Neuronal stem cell (in vitro differentiated cells): ENCODE data around the gene STRIT1.

Experiments
- DNase-seq: peaks from one replicate; pipeline ENCODE4 v3.0.0-alpha.2; 2013; ENCODE audit warnings: low spot score
- H2AFZ ChIP-seq: one replicate; pipeline ENCODE4 v1.6.1; 2013; ENCODE audit warnings: mild to moderate bottlenecking, low read length, inconsistent platforms
- H2AK5ac ChIP-seq: 2 replicates; pipeline ENCODE4 v1.6.1; 2013; ENCODE audit warnings: low read depth, mild to moderate bottlenecking, inconsistent platforms, low read length, moderate library complexity, mixed read lengths
- H2BK120ac ChIP-seq: 2 replicates; pipeline ENCODE4 v1.6.1; 2013; ENCODE audit warnings: low read depth, mild to moderate bottlenecking, inconsistent platforms, low read length, moderate library complexity, mixed read lengths
- H2BK12ac ChIP-seq: one replicate; pipeline ENCODE4 v1.6.1; 2013; ENCODE audit warnings: low read length, inconsistent platforms
- H2BK15ac ChIP-seq: 2 replicates; pipeline ENCODE4 v1.6.1; 2013; ENCODE audit warnings: mild to moderate bottlenecking, low read length, inconsistent platforms, mixed read lengths
- H2BK5ac ChIP-seq: one replicate; pipeline ENCODE4 v1.6.1; 2013; ENCODE audit warnings: inconsistent platforms, mild to moderate bottlenecking, low read length, moderate library complexity
- H3K14ac ChIP-seq: one replicate; pipeline ENCODE4 v1.6.1; 2013; ENCODE audit warnings: low read length, inconsistent platforms
- H3K18ac ChIP-seq: 2 replicates; pipeline ENCODE4 v1.6.1; 2013; ENCODE audit warnings: low read length, inconsistent platforms
- H3K23ac ChIP-seq: 2 replicates; pipeline ENCODE4 v1.6.1; 2013; ENCODE audit warnings: low read depth, mild to moderate bottlenecking, mixed read lengths, low read length, inconsistent platforms; ENCODE audit not compliant: poor library complexity
- H3K27ac ChIP-seq: replicated peaks from 3 replicates; pipeline ENCODE4 v1.5.1; 2013; ENCODE audit warnings: low read length, inconsistent platforms
- H3K27me3 ChIP-seq, 3 experiments: 2 replicates each; pipeline ENCODE4 v1.6.1; 2013; ENCODE audit warnings: low read length in 3 of 3, mild to moderate bottlenecking in 2 of 3, inconsistent platforms in 1 of 3, low read depth in 1 of 3, mixed read lengths in 1 of 3, moderate library complexity in 1 of 3; ENCODE audit not compliant: control insufficient read depth in 3 of 3, insufficient read depth in 3 of 3
- H3K36me3 ChIP-seq, 2 donors: replicated peaks in 1 of 2; 2 replicates each; pipeline ENCODE4 v1.6.1; 2013; ENCODE audit warnings: low read length in 2 of 2; ENCODE audit not compliant: control insufficient read depth in 2 of 2, insufficient read depth in 2 of 2
- H3K4ac ChIP-seq: 2 replicates; pipeline ENCODE4 v1.6.1; 2013; ENCODE audit warnings: inconsistent platforms, mild to moderate bottlenecking, low read length, moderate library complexity
- H3K4me1 ChIP-seq, 2 donors: 1 replicate in 1 of 2; 2 replicates in 1 of 2; pipeline ENCODE4 v1.6.1; 2013; ENCODE audit warnings: low read length in 2 of 2, low read depth in 1 of 2; ENCODE audit not compliant: control insufficient read depth in 2 of 2, insufficient read depth in 1 of 2
- H3K4me2 ChIP-seq: one replicate; pipeline ENCODE4 v1.6.1; 2013; ENCODE audit warnings: mild to moderate bottlenecking, low read length, inconsistent platforms; ENCODE audit not compliant: insufficient read depth, poor library complexity, severe bottlenecking
- H3K4me3 ChIP-seq, 2 donors: 2 replicates each; pipeline ENCODE4 v1.5.1; 2013; ENCODE audit warnings: low read length in 2 of 2, mild to moderate bottlenecking in 2 of 2, inconsistent platforms in 1 of 2, moderate library complexity in 1 of 2
- H3K79me1 ChIP-seq: one replicate; pipeline ENCODE4 v1.6.1; 2013; ENCODE audit warnings: low read depth, mild to moderate bottlenecking, inconsistent platforms, low read length, moderate library complexity
- H3K9ac ChIP-seq: one replicate; pipeline ENCODE4 v1.6.1; 2013; ENCODE audit warnings: mild to moderate bottlenecking, low read depth, low read length, inconsistent platforms; ENCODE audit not compliant: poor library complexity
- H3K9me3 ChIP-seq, 2 donors: replicated peaks in 1 of 2; 2 replicates each; pipeline versions ENCODE3 to v1.6.1; 2013; ENCODE audit warnings: low read length in 2 of 2, mild to moderate bottlenecking in 2 of 2, inconsistent platforms in 1 of 2, low read depth in 1 of 2, mixed read lengths in 1 of 2, moderate library complexity in 1 of 2; ENCODE audit not compliant: control insufficient read depth in 2 of 2, insufficient read depth in 1 of 2
- H4K8ac ChIP-seq: one replicate; pipeline ENCODE4 v1.6.1; 2013; ENCODE audit warnings: low read depth, mild to moderate bottlenecking, inconsistent platforms, low read length, moderate library complexity
- H4K91ac ChIP-seq: one replicate; pipeline ENCODE4 v1.6.1; 2013; ENCODE audit warnings: low read length, low read depth, mild to moderate bottlenecking, inconsistent platforms; ENCODE audit not compliant: poor library complexity
- WGBS, 2 donors: extraction: QIAGEN DNeasy Blood & Tissue Kit; methylation state at CpG; one replicate each; pipeline ENCODE4 v1.1.7; 2013; ENCODE audit warnings: missing lambda C conversion rate in 2 of 2, mixed read lengths in 1 of 2; ENCODE audit not compliant: insufficient read length in 2 of 2, insufficient replicate concordance in 1 of 2; ENCODE audit errors: extremely low coverage in 2 of 2; 5-methylcytosine and 5-hydroxymethylcytosine counted together

STRIT1 gene

GRCh38 chr3:155244699-155245098 is 48.8 kb downstream of the STRIT1 start:
- Histone ChIP-seq H3K4me1 (peaks cover 1% of the 10 kb centered on the region in 2 donors), H3K4ac (no peak overlapping the region), H4K8ac (no peak overlapping the region), H3K9me3 (peaks cover 0 to 1% of the 10 kb centered on the region in 2 donors), H2BK5ac (no peak overlapping the region), H3K4me3 (no peak overlapping the region), H2BK12ac (no peak overlapping the region), H3K23ac (no peak overlapping the region), H3K18ac (no peak overlapping the region), H3K27me3 (no peaks in the 10 kb centered on the region), H3K79me1 (no peaks in the 10 kb centered on the region), H2BK15ac (no peak overlapping the region), H2AK5ac (no peak overlapping the region), H3K27ac (no peak overlapping the region), H2AFZ (no peak overlapping the region), H4K91ac (no peak overlapping the region), H2BK120ac (no peak overlapping the region), H3K36me3 (no peaks in the 10 kb centered on the region), H3K14ac (no peak overlapping the region), H3K9ac (no peak overlapping the region), H3K4me2 (no peak overlapping the region)
- no peak for DNase-seq
- WGBS, 2 donors: no CpG with 5 or more reads among the region's 3 CpGs

GRCh38 chr3:155244216-155244615 is 49.3 kb downstream of the STRIT1 start:
- no peak overlapping the region for H4K8ac ChIP-seq
- no peak overlapping the region for H2AFZ ChIP-seq
- no CpG with 5 or more reads among the region's 1 CpG for WGBS, 2 donors
- peaks cover 0 to 6% of the 10 kb centered on the region in 2 donors for H3K9me3 ChIP-seq
- no peak overlapping the region for H2BK120ac ChIP-seq
- H3K36me3 ChIP-seq: no peaks in the 10 kb centered on the region
- no peak overlapping the region for H4K91ac ChIP-seq
- no peak overlapping the region for H3K4ac ChIP-seq
- no peak overlapping the region for H2BK12ac ChIP-seq
- no peak overlapping the region for H2BK15ac ChIP-seq
- H3K18ac ChIP-seq: no peak overlapping the region
- no peaks in the 10 kb centered on the region for H3K79me1 ChIP-seq
- H3K4me1 ChIP-seq: peaks cover 3 to 6% of the 10 kb centered on the region in 2 donors
- H3K23ac ChIP-seq: no peak overlapping the region
- H3K4me2 ChIP-seq: no peak overlapping the region
- H2AK5ac ChIP-seq: no peak overlapping the region
- H3K27me3 ChIP-seq: no peaks in the 10 kb centered on the region
- no peak for DNase-seq
- no peak overlapping the region for H3K27ac ChIP-seq
- H3K9ac ChIP-seq: no peak overlapping the region
- no peak overlapping the region for H2BK5ac ChIP-seq
- H3K4me3 ChIP-seq: no peak overlapping the region
- H3K14ac ChIP-seq: no peak overlapping the region

DNA sequence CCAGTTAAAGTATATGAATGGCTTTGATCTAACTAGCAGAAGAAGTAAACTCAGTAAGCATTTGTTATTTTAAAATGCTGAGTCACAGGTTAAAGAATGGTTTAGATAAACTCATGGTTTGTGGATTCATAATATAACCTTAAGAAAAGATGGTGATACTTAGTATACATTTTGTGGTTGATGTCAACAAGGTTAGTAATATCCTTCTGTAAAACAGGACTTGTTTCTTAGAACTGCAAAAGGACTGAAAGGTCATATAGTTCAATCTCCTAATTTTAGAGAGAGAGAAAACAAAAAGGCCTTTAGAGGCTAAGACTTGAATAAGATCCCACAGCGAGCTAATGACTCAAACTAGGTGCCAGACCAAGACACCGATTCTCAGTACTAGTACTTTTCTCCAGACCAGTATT is 50.0 kb downstream of the STRIT1 start:
- peaks cover 0 to 6% of the 10 kb centered on the region in 2 donors for H3K9me3 ChIP-seq
- H3K4me2 ChIP-seq: no peak overlapping the region
- H3K79me1 ChIP-seq: no peaks in the 10 kb centered on the region
- H3K4me3 ChIP-seq: no peak overlapping the region
- no peaks in the 10 kb centered on the region for H3K36me3 ChIP-seq
- no peak overlapping the region for H2BK120ac ChIP-seq
- no peak overlapping the region for H3K18ac ChIP-seq
- no peak overlapping the region for H3K14ac ChIP-seq
- H3K27me3 ChIP-seq: no peaks in the 10 kb centered on the region
- no peak for DNase-seq
- no peak overlapping the region for H2BK5ac ChIP-seq
- no CpG with 5 or more reads among the region's 2 CpGs for WGBS, 2 donors
- peaks cover 3 to 6% of the 10 kb centered on the region in 2 donors for H3K4me1 ChIP-seq
- H3K23ac ChIP-seq: no peak overlapping the region
- no peak overlapping the region for H2BK12ac ChIP-seq
- H2AK5ac ChIP-seq: no peak overlapping the region
- H3K4ac ChIP-seq: no peak overlapping the region
- H3K27ac ChIP-seq: no peak overlapping the region
- H3K9ac ChIP-seq: no peak overlapping the region
- no peak overlapping the region for H4K91ac ChIP-seq
- no peak overlapping the region for H2BK15ac ChIP-seq
- no peak overlapping the region for H4K8ac ChIP-seq
- H2AFZ ChIP-seq: no peak overlapping the region

- Histone ChIP-seq H3K14ac (no peak overlapping the region), H2BK120ac (no peak overlapping the region), H4K91ac (no peak overlapping the region), H3K79me1 (no peaks in the 10 kb centered on the region), H3K9me3 (peaks cover 0 to 6% of the 10 kb centered on the region in 2 donors), H3K4me1 (peaks cover 3 to 6% of the 10 kb centered on the region in 2 donors), H3K18ac (no peak overlapping the region), H4K8ac (no peak overlapping the region), H3K4me3 (no peak overlapping the region), H2AK5ac (no peak overlapping the region), H3K9ac (no peak overlapping the region), H3K4me2 (no peak overlapping the region), H3K36me3 (no peaks in the 10 kb centered on the region), H3K27ac (no peak overlapping the region), H3K4ac (no peak overlapping the region), H2BK5ac (no peak overlapping the region), H3K27me3 (no peaks in the 10 kb centered on the region), H3K23ac (no peak overlapping the region), H2BK15ac (no peak overlapping the region), H2AFZ (no peak overlapping the region), H2BK12ac (no peak overlapping the region)
- DNase-seq: no peak
Observed at GRCh38 chr3:155242342-155242741, 51.1 kb downstream of the STRIT1 start.
